DOHH2 (cell line): Measurements from ENCODE around the gene MED27.

Experiments used
- H3F3A ChIP-seq: fragments of 200-600 bp; sonication (generic), shearing (Covaris generic); 2 replicates; pipeline ENCODE4 v1.6.0; 2016; ENCODE audit warnings: antibody characterized with exemption, mild to moderate bottlenecking; ENCODE audit not compliant: control insufficient read depth, insufficient read depth
- H3K27ac ChIP-seq: fragments of 200-600 bp; sonication (generic); 2 replicates; pipeline ENCODE4 v1.5.1; 2014; ENCODE audit warnings: low read depth, mild to moderate bottlenecking, low read length, moderate library complexity
- H3K27me3 ChIP-seq: fragments of 200-600 bp; sonication (generic); 2 replicates; pipeline ENCODE4 v1.6.1; 2014; ENCODE audit warnings: mild to moderate bottlenecking, low read length, mixed read lengths; ENCODE audit not compliant: control insufficient read depth
- H3K36me3 ChIP-seq: fragments of 200-600 bp; sonication (generic); 2 replicates; pipeline ENCODE4 v1.6.1; 2014; ENCODE audit warnings: mild to moderate bottlenecking, low read length, moderate library complexity, mixed read lengths; ENCODE audit not compliant: control insufficient read depth
- H3K4me1 ChIP-seq: fragments of 200-600 bp; sonication (generic); 2 replicates; pipeline ENCODE4 v1.6.1; 2014; ENCODE audit warnings: mild to moderate bottlenecking, low read length, mixed read lengths; ENCODE audit not compliant: control insufficient read depth
- H3K4me2 ChIP-seq: fragments of 200-600 bp; sonication (generic); 2 replicates; pipeline ENCODE4 v1.6.0; 2014; ENCODE audit warnings: mild to moderate bottlenecking, low read length, moderate library complexity
- H3K4me3 ChIP-seq: fragments of 200-600 bp; sonication (generic); 2 replicates; pipeline ENCODE4 v1.5.1; 2014; ENCODE audit warnings: mild to moderate bottlenecking, low read length, mixed read lengths
- H3K79me2 ChIP-seq: fragments of 200-600 bp; sonication (generic); 2 replicates; pipeline ENCODE4 v1.6.1; 2014; ENCODE audit warnings: mild to moderate bottlenecking, low read length, mixed read lengths; ENCODE audit not compliant: control insufficient read depth
- H3K9me2 ChIP-seq: fragments of 200-600 bp; sonication (generic); replicated peaks from 2 replicates; pipeline ENCODE4 v1.6.1; 2014; ENCODE audit warnings: mild to moderate bottlenecking, low read length, mixed read lengths; ENCODE audit not compliant: control insufficient read depth
- H3K9me3 ChIP-seq: fragments of 200-600 bp; sonication (generic); 2 replicates; pipeline ENCODE4 v1.6.1; 2014; ENCODE audit warnings: antibody characterized with exemption, low read length, mixed read lengths; ENCODE audit not compliant: control insufficient read depth, insufficient read depth
- H4K20me1 ChIP-seq: fragments of 200-600 bp; sonication (generic); 2 replicates; pipeline ENCODE4 v1.6.0; 2014; ENCODE audit warnings: low read depth, mild to moderate bottlenecking, antibody characterized with exemption, low read length, moderate library complexity; ENCODE audit not compliant: control insufficient read depth, insufficient read depth
- EZH2phosphoT487 ChIP-seq: fragments of 200-600 bp; sonication (generic); IDR thresholded peaks from 2 replicates; pipeline ENCODE4 v1.6.1; 2017; ENCODE audit warnings: borderline replicate concordance, mild to moderate bottlenecking, antibody characterized with exemption, low read length, moderate library complexity, mixed read lengths
- TF ChIP-seq, protein P1 (sequence below): fragments of 200-600 bp; sonication (generic); IDR thresholded peaks from one replicate; pipeline ENCODE4 v1.5.1; 2014; ENCODE audit warnings: antibody characterized with exemption, mild to moderate bottlenecking, low read depth, low read length; ENCODE audit not compliant: poor library complexity, severe bottlenecking

MED27 gene

DNA sequence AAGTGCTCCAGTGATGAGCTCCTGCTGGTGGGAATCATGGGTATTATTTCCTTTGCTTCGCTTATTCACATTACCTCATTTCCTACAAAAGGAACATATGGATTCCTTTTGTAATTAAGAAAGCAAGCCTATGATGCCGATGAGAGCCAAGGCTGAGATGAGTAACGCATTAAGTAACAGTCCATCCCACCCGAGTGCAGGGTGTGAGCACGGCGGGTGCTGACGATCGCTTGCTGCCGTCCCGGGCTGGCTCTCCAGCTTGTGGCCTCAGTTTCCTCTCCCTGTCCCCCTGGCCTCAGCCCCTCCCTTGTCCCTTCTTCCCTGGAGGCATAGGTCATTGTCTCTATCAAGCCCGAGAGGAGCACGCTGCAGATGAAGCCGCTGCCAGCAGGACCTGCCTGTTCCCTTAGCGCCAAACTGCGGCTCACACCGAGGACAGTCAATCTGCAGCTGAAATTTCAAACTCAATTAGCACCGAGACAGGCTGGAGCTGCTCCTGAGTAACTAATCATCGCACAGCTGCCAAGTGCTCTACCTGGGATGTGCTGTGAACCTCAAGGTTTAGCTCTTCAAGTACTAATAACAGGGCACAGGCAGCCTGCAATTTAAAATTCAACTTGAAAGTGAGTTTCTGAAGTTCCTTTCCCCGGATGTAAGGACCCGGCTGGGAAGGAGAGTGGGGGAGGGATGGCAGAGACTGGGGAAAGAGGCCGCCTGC, 224.6 kb downstream of the MED27 start:
- Histone ChIP-seq H3K4me2 (no peak overlapping the region), H3K4me1 (no peaks in the 10 kb centered on the region), H3K9me3 (no peaks in the 10 kb centered on the region), H3K27ac (no peak overlapping the region), H3K4me3 (no peak overlapping the region), H4K20me1 (no peaks in the 10 kb centered on the region), H3K36me3 (no peaks in the 10 kb centered on the region), H3K27me3 (no peaks in the 10 kb centered on the region), H3K79me2 (no peaks in the 10 kb centered on the region), H3K9me2 (no peaks in the 10 kb centered on the region), H3F3A (no peaks in the 10 kb centered on the region)
- TF ChIP-seq, protein P1, sequence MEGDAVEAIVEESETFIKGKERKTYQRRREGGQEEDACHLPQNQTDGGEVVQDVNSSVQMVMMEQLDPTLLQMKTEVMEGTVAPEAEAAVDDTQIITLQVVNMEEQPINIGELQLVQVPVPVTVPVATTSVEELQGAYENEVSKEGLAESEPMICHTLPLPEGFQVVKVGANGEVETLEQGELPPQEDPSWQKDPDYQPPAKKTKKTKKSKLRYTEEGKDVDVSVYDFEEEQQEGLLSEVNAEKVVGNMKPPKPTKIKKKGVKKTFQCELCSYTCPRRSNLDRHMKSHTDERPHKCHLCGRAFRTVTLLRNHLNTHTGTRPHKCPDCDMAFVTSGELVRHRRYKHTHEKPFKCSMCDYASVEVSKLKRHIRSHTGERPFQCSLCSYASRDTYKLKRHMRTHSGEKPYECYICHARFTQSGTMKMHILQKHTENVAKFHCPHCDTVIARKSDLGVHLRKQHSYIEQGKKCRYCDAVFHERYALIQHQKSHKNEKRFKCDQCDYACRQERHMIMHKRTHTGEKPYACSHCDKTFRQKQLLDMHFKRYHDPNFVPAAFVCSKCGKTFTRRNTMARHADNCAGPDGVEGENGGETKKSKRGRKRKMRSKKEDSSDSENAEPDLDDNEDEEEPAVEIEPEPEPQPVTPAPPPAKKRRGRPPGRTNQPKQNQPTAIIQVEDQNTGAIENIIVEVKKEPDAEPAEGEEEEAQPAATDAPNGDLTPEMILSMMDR = no peak
- no peak for TF ChIP-seq EZH2phosphoT487

- no peak for TF ChIP-seq EZH2phosphoT487
- TF ChIP-seq, protein P1 = no peak
- Histone ChIP-seq H3K4me2 (no peak overlapping the region), H3K79me2 (no peaks in the 10 kb centered on the region), H3K9me2 (no peaks in the 10 kb centered on the region), H4K20me1 (no peaks in the 10 kb centered on the region), H3K9me3 (no peaks in the 10 kb centered on the region), H3K36me3 (no peaks in the 10 kb centered on the region), H3K4me1 (no peaks in the 10 kb centered on the region), H3K27ac (no peak overlapping the region), H3K4me3 (no peak overlapping the region), H3F3A (no peaks in the 10 kb centered on the region), H3K27me3 (no peaks in the 10 kb centered on the region)
Observed at GRCh38 chr9:131854334-131854733, 225.3 kb downstream of the MED27 start.

- TF ChIP-seq, protein P1 = no peak
- no peak for TF ChIP-seq EZH2phosphoT487
- H3K79me2 ChIP-seq = no peaks in the 10 kb centered on the region
- H3K4me3 ChIP-seq = no peak overlapping the region
- no peaks in the 10 kb centered on the region for H3F3A ChIP-seq
- H3K36me3 ChIP-seq = no peaks in the 10 kb centered on the region
- no peaks in the 10 kb centered on the region for H3K4me1 ChIP-seq
- H3K9me3 ChIP-seq = no peaks in the 10 kb centered on the region
- no peaks in the 10 kb centered on the region for H3K27me3 ChIP-seq
- H3K4me2 ChIP-seq = no peak overlapping the region
- no peaks in the 10 kb centered on the region for H3K9me2 ChIP-seq
- H3K27ac ChIP-seq = no peak overlapping the region
- no peaks in the 10 kb centered on the region for H4K20me1 ChIP-seq
Observed at GRCh38 chr9:131853434-131853833, 226.2 kb downstream of the MED27 start.
